GM19193 (cell line): ENCODE measurements around the gene KCNK13.

Experiments
- POLR2A ChIP-seq: IDR thresholded peaks from 4 replicates; pipeline ENCODE4 v1.6.1; 2011; ENCODE audit not compliant: insufficient read depth, insufficient read length; ENCODE audit errors: extremely low read depth

The KCNK13 gene

GRCh38 chr14:90153429-90153828 lies 91.6 kb downstream of the KCNK13 start:
- TF ChIP-seq POLR2A: no peak

GRCh38 chr14:90154110-90154509 lies 92.3 kb downstream of the KCNK13 start:
- no peak for TF ChIP-seq POLR2A

GRCh38 chr14:90159146-90159545 lies 97.4 kb downstream of the KCNK13 start:
- TF ChIP-seq POLR2A: no peak

- TF ChIP-seq POLR2A: no peak
These were observed 97.9 kb downstream of the KCNK13 start for GRCh38 chr14:90159688-90160087.

DNA sequence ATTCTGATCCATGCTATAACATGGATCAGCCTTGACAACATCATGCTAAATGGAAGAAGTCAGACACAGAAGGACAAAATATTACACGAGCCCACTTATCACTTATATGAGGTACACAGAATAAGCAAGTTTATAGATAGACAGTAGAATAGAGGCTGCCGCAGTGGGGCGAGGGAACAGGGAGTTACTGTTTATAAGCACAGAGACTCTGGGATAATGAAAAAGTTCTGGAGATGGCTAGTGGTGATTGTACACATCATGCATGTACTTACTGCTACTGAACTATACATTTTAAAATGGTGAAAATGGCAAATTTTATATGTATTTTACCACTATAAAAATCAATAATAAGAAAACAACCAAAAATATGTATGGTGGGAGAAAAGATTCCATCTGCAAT lies 99.3 kb downstream of the KCNK13 start:
- no peak for TF ChIP-seq POLR2A

- no peak for TF ChIP-seq POLR2A
These were observed 106.8 kb downstream of the KCNK13 start for GRCh38 chr14:90168425-90169105.

DNA sequence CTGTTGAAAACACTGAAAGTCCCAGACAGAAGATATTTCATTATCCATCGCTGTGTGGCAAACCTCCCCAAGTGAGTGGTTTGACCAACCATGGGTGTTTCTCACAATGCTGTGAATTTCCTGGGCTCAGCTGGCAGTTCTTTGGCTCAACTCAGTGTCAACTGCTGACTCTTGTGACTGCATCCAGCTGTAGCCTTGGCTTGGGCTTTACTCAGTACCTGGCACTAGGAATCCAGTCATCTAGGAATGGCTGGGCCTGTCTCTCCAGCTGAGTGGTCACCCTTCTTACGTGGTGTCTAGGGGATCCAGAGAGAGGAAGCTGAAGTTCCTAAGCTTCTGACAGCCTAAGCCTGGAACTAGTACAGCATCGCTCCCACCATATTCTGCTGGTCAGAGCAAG lies 113.8 kb downstream of the KCNK13 start:
- TF ChIP-seq POLR2A: no peak

DNA sequence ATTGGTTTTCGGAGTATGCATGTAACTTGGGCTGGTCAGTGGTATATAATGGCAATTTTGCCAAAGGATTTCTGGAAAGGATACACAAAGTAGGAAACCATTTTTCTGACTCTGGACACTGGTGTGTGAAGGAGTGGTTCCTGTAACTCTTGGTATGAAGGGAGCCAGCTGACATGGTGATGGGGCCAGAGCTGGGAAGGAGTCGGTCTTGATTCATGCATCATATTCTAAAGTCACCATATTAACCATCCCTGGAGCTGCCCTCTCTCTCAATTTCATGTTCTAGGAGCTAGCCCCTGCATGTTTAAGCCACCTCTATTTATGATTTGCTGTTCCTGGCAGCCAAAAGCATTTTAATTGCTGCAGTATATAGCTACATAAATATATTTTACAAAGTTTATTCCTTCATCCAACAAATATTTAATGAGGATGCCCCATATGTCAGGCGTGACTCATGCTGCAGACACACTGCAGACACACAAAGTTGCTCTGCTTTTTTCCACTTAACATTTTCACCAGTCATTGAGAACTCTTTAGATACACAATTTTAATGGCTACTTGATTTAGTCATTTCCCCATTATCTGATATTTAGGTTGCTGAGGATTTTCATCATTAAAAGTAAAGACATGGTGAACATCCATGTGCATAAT lies 115.9 kb downstream of the KCNK13 start:
- no peak for TF ChIP-seq POLR2A

GRCh38 chr14:90179357-90179756 lies 117.6 kb downstream of the KCNK13 start:
- no peak for TF ChIP-seq POLR2A

GRCh38 chr14:90179809-90180779 lies 118.3 kb downstream of the KCNK13 start:
- TF ChIP-seq POLR2A: no peak

GRCh38 chr14:90184094-90184493 lies 122.3 kb downstream of the KCNK13 start:
- no peak for TF ChIP-seq POLR2A

DNA sequence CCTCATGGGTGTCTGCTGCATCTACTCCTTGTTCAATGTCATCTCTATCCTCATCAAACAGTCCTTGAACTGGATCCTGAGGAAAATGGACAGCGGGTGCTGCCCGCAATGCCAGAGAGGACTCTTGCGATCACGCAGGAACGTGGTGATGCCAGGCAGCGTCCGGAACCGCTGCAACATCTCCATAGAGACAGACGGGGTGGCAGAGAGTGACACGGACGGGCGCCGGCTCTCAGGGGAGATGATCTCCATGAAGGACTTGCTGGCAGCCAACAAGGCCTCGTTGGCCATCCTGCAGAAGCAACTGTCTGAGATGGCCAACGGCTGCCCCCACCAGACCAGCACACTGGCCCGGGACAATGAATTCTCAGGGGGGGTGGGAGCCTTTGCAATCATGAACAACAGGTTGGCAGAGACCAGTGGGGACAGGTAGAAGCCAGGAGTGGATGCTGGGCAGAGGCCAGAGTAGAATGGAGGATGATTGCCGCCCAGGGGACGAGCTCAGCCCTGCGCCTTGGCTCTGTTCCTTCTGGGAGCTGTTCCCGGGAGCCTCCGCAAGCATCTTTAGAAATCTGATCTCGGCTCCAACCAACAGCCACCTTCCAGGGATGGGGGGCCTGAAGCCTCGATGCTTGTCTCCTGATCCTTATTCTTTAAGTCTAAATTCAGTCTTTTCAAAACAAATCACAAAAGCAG lies 122.9 kb downstream of the KCNK13 start:
- TF ChIP-seq POLR2A: no peak

DNA sequence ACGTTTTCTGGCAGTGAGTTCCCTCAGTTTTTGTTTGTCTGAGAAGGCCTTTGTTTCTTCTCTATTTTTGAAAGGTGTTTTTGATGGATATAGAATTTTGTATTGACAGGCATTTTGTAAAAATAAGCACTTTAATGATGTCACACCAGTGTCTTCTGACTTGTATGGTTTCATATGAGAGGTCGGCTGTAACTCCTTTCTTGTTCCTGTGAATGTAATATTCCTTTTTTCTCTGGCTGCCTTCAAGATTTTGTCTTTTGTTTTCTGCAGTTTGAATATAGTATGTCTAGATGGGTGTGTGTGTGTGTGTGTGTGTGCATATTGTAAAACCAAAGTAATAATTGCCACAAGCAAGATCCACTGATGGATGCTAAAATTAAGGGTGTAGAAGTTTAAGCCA lies 126.8 kb downstream of the KCNK13 start:
- no peak for TF ChIP-seq POLR2A

DNA sequence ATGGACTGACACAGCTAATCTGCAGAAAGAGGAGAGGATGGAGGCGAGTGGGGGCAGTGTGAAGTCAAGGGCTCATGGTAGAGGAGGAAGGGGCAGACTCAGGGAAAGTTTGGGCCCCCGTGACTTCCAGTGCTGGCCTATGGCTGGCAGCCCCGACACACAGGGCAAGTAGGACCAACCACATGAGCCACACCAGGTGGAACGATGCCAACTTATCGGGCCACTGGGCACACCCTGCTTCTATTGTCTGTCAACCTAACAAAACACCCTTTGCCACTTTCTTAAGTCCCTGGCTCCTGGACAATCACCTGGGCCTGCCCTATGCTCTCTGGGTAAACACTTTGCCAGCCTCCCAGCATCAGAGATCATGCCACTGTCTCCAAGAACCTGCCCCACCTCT lies 129.4 kb downstream of the KCNK13 start:
- TF ChIP-seq POLR2A: no peak

DNA sequence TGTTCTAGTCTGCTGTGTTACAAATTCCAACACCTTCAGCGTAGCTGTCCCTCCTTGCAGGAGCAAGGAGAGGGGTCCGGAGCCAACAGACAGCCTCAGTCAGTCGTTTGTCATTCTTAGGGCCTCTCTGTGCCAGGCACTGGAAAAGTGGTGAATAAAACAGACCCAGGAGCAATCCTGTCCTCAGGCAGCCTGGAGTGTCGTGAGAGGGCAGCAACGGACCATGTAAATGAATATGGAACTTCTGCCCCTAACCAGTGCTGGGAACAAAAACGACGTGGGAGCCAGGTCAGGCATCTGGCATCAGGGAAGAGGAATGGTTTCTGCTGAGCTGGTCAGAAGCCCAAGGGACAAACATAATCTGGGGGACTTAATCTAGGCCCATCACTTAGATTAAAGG lies 129.8 kb downstream of the KCNK13 start:
- TF ChIP-seq POLR2A: no peak
